ENCODE data around the gene RAD51B. TPM values are rescaled to one million over a fixed set of nuclear protein-coding genes. Genes with fewer than 3 reads are reported as not detected.

The RAD51B gene
- total and polyA plus RNA-seq, 9 of the 15 experiments (the other 6 are each of a cell fraction or from before 2014, with no cell fraction given) = 8.5 to 17.3 (median 11.3) TPM

- Histone ChIP-seq H3K27ac (ENCODE audit: extremely low read depth, low read depth, low read length) (no peak overlapping the region), H3K79me2 (ENCODE audit: control insufficient read depth, insufficient read depth, low read length) (no peaks in the 10 kb centered on the region), H3K9ac (ENCODE audit: insufficient read depth in 1 of 2, low read depth in 2 of 2, low read length in 2 of 2) (no peak overlapping the region; a peak in 1 of 4 replicates), H3K9me3 (replicated peaks; ENCODE audit: control insufficient read depth, insufficient read depth, low read depth, low read length) (no peaks in the 10 kb centered on the region), H3K4me2 (ENCODE audit: insufficient read depth, low read length) (no peak overlapping the region), H2AFZ (ENCODE audit: low read depth, low read length) (no peak overlapping the region), H4K20me1 (replicated peaks; ENCODE audit: control insufficient read depth, insufficient read depth, low read length) (no peaks in the 10 kb centered on the region), H3K9me1 (ENCODE audit: control insufficient read depth, insufficient read depth, low read length) (no peaks in the 10 kb centered on the region), H3K4me3 (no peak overlapping the region), H3K4me1 (replicated peaks in 1 of 2; ENCODE audit: control insufficient read depth in 2 of 2, insufficient read depth in 2 of 2, low read length in 2 of 2) (no peaks in the 10 kb centered on the region; a peak in 1 of 5 replicates), H3K36me3 (ENCODE audit: control insufficient read depth, insufficient read depth, low read length) (no peaks in the 10 kb centered on the region), H3K27me3 (ENCODE audit: control insufficient read depth in 2 of 2, insufficient read depth in 2 of 2, low read length in 2 of 2) (peaks cover 0 to 6% of the 10 kb centered on the region in 2 experiments; a peak in 1 of 5 replicates)
- no peak for DNase-seq (ENCODE audit: extremely low read depth in 1 of 4, low spot score in 3 of 4)
- CTCF ChIA-PET (ENCODE audit: low intra/inter-chr PET ratio) = interaction anchor here (0.7 kb wide), 1 partner anchor 130 kb away, joined by 3 read pairs; no protein-coding TSS in a partner anchor
- POLR2A ChIA-PET = interaction anchor here (1.4 kb wide), 1 partner anchor 19 kb away, joined by 3 read pairs; no protein-coding TSS in a partner anchor
- ATAC-seq = no peak
- in situ Hi-C loops (cut with MboI) = no loop called here
- BruUV-seq (replicated peaks) = no TSS peak
- TF ChIP-seq KHSRP (IDR thresholded peaks at IDR 0.05) (no peak), ATF1 (CRISPR knock-in tag; IDR thresholded peaks at IDR 0.05) (no peak), ATF1 (tag; IDR thresholded peaks at IDR 0.05) (no peak), PRDM10 (IDR thresholded peaks at IDR 0.05; ENCODE audit: partially characterized antibody) (no peak), ILK (tag; IDR thresholded peaks at IDR 0.05; ENCODE audit: borderline replicate concordance, low read depth) (no peak), JUND (IDR thresholded peaks at IDR 0.05; ENCODE audit: borderline replicate concordance, low read depth, low read length) (no peak), JUND (tag; IDR thresholded peaks at IDR 0.05; ENCODE audit: borderline replicate concordance, low read depth, low read length) (no peak), ZNF668 (CRISPR knock-in tag; IDR thresholded peaks at IDR 0.05) (no peak), ESRRB (CRISPR knock-in tag; IDR thresholded peaks at IDR 0.05; ENCODE audit: borderline replicate concordance) (no peak), CXXC5 (CRISPR knock-in tag; IDR thresholded peaks at IDR 0.05) (no peak), SMARCE1 (IDR thresholded peaks at IDR 0.05) (no peak), ZNF12 (CRISPR knock-in tag; IDR thresholded peaks at IDR 0.05) (no peak), RCOR1 (IDR thresholded peaks at IDR 0.05; ENCODE audit: borderline replicate concordance in 1 of 2, low read depth in 2 of 2, low read length in 2 of 2) (no peak), ZNF316 (IDR thresholded peaks at IDR 0.05) (no peak), HMG20A (CRISPR knock-in tag; conservative IDR thresholded peaks at IDR 0.05) (no peak)
- intact Hi-C loops (cut with micrococcal nuclease) = no loop called here
- WGBS (ENCODE audit: insufficient coverage, low coverage, missing lambda C conversion rate) = 7% methylated on average over 7 of the region's 20 CpGs
- FAIRE-seq = no peak
Observed at GRCh38 chr14:68658943-68659931, 839.7 kb downstream of the RAD51B start.

Measured in K562 (cell line).